ENCODE data around the gene GUSB.
A peak's percentile ranks its signal among the peaks of the same experiment; 100 is the strongest.
"Not testable (repeated sequence)": the region's sequence is repeated elsewhere in the genome, so short reads cannot be mapped to it uniquely, and the experiment has no call there.

The GUSB gene

DNA sequence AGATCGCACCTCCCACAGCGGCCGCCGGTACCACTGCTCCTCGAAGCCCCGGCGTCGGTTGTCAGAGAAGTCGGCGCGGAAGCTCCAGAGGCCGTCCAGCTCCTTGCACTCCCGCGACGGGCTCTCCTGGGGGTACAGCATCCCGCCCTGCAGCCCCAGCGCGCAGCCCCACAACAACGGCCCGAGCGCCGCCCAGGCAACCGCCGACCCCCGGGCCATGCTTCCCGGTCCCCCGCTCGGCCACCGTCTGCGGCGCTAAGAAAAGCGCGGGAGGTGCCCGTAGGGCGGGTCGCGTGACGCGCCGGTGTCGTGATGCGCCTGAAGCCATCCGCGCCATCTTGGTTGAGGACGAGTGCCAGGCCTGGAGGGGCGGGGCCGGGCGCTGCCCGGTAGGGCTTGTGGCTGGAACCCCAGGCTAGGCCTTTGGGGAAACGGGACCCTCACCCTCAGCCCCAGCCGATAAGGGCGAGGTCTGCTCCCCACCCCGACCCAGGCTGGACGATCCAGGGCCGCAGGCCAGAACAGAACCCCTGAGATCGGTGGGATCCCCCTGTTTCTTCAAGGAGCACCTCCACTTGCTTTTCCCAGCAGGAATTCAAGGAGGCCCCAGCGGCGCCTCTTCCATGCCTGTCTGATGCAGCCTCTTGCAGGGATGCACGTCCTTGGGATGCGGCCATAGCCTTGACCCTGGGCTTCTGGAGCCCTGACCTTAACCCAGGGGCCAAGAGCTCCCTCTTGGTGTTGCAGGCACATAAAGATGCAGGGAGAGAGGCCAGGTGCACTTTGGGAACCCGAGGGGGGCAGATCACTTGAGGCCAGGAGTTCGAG is at the start of gene GUSB:
Gene GUSB, minus strand, starts transcription at position 249 of the 828 bp plus-strand sequence. Its CDS starts 30 bp downstream, at position 219.
- peak; percentile 85 for DNase-seq (ENCODE audit: low spot score)

GRCh38 chr7:66028342-66028741 is 46.3 kb upstream of the GUSB start:
- not testable (repeated sequence) for DNase-seq (ENCODE audit: low spot score)

DNA sequence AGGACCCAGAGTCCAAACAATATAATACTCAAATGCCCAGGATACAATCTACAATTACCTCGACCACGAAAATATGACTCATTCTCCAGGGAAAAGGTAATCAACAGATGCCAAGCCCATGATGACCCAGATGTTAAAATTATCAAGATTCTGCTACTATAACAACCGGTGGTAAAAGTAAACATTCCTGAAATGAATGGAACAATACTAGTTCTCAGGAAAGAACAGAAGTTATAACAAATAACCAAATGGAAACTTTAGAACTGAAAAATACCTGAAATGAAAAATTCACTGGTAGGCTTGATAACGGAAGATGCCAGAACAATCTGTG is 34.1 kb upstream of the GUSB start:
- no peak for DNase-seq (ENCODE audit: low spot score)

DNA sequence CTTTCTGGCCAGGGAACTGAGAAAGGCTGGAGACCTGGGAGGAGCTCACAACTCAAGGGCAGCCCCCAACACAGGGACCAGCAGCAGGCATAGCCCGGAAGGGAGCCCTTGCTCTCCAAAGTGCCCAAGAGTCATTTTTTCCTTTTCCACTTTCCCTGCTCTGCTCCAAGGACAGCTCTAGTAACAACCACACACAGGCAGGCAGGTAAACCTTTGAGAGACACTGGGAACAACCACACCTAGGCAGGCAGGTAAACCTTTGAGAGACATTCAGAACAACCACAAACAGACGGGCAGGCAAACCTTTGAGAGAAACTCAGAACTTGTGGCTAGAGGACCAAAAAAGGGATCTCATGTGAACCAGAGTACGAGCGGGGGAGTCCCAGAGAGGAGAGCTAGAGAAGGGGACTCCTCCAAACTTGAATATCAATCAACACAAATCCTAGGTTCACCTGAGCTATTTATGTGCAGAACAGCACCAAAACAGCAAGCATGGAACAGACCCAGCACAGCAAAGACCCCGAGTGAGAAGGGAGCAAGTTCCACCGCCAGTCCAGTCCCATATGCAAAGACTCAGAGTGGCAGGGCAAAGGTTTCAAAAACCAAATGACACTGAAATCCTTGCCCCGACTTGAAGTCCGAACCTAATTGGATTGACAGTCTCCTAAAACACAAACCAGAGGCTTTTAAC is 33.6 kb upstream of the GUSB start:
- DNase-seq (ENCODE audit: low spot score) = no peak

DNA sequence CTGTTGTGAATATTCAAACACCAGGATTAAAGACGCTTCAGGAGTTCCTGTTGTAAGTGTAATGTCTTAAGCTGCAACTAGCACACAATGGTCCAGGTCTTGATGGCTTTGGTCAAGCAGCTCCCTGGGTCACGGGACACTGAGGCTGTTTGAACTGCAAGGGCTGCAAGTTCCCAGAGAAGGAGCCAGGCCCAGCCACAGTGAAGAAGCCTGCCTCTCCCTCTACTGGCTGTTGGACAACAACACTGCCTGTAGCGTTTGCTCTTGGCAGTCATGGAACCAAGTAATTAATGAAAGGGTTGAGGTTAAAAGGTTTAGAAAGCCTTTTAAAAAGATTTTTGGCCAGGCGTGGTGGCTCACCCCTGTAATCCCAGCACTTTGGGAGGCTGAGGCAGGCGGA is 31.9 kb upstream of the GUSB start:
- no peak for DNase-seq (ENCODE audit: low spot score)

GRCh38 chr7:66007232-66007631 is 25.2 kb upstream of the GUSB start:
- no peak for DNase-seq (ENCODE audit: low spot score)

GRCh38 chr7:66005115-66005671 is 23.2 kb upstream of the GUSB start:
- not testable (repeated sequence) for DNase-seq (ENCODE audit: low spot score)

- DNase-seq (ENCODE audit: low spot score) = not testable (repeated sequence)
Observed at GRCh38 chr7:66000823-66001417, 18.9 kb upstream of the GUSB start.

- not testable (repeated sequence) for DNase-seq (ENCODE audit: low spot score)
Observed at GRCh38 chr7:65994984-65995383, 13.0 kb upstream of the GUSB start.

DNA sequence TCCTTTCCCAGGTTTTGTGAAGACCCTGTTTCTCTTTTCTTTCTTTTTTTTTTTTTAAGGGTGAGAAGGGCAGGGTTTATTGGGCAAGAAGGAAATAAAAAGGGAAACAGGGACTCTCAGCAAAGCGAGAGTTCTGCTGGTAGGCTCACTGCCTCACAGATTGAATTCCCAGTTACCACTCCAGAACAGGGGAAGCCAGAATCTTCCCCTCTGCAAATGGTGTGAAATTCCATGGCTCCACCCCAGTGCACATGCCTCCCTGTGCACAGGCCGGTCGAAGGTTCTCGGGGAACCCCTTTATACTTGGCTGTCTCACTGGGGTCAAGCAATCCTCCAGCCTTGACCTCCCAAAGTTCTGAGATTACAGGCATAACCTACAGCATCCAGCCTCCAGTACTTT is 10.5 kb upstream of the GUSB start:
- no peak for DNase-seq (ENCODE audit: low spot score)

GRCh38 chr7:65991829-65992228 is 9.8 kb upstream of the GUSB start:
- not testable (repeated sequence) for DNase-seq (ENCODE audit: low spot score)

GRCh38 chr7:65989694-65990080 is 7.7 kb upstream of the GUSB start:
- DNase-seq (ENCODE audit: low spot score) = no peak

DNA sequence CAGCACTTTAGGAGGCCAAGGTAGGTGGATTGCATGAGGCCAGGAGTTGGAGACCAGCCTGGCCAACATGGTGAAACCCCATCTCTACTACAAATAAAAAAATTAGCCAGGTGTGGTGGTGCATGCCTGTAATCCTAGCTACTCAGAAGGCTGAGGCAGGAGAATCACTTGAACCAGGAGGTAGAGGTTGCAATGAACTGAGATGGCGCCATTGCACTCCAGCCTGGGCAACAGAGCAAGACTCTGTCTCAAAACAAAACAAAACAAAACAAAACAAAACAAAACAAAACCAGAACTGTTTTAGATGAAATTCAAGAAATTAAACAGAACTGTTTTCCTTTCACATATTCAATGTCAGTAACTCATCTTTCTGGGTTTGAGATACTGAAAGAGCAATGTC is 6.5 kb upstream of the GUSB start:
- not testable (repeated sequence) for DNase-seq (ENCODE audit: low spot score)

GRCh38 chr7:65988084-65988483 is 6.1 kb upstream of the GUSB start:
- DNase-seq (ENCODE audit: low spot score) = no peak

DNA sequence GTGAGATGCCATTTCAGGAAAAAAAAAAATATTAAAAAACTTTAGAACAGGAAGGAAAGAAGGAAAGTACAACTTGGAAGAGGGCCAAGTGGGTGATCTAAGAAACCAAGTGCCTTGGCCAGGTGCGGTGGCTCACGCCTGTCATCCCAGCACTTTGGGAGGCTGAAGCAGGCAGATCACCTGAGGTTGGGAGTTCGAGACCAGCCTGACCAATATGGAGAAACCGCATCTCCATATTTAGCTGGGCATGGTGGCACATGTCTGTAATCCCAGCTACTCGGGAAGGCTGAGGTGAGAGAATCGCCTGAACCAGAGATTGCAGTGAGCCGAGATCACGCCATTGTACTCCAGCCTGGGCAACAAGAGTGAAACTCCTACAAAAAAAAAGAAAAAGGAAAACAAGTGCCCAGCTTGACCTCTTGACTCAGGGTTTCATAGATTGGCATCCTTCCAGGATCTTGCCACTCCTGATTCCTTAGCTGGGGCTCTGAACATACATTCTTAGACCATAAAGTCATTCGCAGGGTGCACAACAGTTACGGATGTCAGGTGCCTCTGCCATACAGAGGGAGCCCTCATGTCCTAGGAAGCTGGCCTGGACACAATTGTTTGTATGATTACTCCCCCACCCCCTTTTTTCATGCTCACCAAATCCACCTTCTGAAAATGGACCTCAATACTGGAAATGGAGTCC is 2.1 kb upstream of the GUSB start:
- DNase-seq (ENCODE audit: low spot score) = no peak

DNA sequence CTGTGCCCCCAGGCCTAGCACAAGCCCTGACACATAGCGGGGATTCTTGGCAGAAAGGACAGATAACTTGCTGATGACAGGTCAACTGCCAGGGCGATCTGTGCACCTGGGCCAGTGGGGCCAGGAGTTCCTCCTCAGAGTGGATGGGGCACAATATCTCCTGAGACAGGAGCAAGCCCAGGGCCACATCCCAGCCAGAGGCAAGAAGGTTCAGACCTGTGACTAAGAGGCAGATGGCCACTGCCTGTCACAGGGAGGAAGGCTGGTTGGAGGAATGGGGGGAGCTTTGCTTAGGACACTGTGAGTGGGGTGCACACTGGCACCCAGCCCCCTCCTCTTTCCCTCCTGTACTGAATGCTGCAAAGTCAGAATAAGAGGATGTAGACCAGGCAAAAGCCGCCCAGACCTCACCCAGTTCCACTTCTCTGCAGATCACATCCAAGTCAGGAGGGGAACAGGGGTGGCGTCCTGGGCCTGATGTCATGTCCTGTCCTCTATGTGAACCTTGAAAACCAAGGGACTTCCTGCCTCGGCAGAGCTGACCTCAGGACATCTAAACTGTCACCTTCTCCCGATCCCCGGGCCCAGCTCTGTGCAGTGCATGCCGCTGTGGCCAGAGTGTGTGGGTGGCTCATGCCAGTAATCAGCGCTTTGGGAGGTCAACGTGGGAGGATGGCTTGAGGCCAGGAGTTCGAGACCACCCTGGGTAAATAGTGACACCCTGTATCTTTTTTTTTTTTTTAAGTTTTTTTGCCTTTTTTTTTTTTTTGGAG is 1.3 kb downstream of the GUSB start:
- peak; percentile 24 for DNase-seq (ENCODE audit: low spot score)

- no peak for DNase-seq (ENCODE audit: low spot score)
Observed at GRCh38 chr7:65979583-65980477, 2.2 kb downstream of the GUSB start.

- DNase-seq (ENCODE audit: low spot score) = no peak
Observed at GRCh38 chr7:65978891-65979582, 3.0 kb downstream of the GUSB start.

DNA sequence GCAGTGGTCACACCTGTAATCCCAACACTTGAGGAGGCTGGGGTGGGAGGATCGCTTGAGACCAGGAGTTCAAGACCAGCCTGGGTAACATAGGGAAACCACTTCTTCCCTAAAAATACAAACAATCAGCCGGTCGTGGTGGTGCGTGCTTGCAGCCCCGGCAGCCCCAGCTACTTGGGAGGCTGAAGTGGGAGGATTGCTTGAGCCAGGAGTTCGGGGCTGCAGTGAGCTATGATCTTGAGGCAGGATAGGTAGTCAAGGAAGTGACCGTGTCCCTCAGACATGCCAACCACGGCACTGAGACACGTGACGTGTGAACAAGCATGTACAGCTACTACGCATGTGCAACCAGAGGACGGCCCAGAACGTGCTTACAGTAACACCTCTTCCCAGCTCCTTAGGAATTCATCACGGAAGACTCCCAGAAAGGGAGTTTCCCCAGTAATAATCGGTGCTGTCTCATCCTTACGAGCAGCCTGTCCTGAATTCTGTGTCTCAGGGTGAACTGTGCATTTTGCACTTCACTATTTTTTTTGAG is 5.3 kb downstream of the GUSB start:
- no peak for DNase-seq (ENCODE audit: low spot score)

Measured in CD4-positive, alpha-beta T cell treated with Interleukin-6 at 100 ng/mL for 8 hours (primary cell).